Measurements from ENCODE around the gene NHS.

DNA sequence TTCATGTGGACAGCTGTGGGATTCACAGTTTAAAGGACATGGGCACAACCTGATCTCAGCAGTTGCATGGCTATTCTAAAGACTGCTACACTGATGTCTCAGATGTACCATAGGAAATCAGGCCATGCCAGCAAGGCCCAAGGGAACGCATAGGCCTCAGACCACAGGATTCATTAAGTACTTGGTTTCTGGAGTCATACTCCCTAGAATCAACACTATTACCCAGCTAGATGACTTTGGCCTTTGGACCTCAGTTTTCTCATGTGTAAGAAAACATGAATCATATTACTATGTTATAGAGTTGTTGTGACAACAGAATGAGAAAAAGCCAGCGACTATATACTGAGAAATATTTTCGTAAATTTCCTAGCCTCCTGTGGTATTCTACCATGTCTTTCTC lies 67.9 kb downstream of the NHS start:
- TF ChIP-seq, protein P1, sequence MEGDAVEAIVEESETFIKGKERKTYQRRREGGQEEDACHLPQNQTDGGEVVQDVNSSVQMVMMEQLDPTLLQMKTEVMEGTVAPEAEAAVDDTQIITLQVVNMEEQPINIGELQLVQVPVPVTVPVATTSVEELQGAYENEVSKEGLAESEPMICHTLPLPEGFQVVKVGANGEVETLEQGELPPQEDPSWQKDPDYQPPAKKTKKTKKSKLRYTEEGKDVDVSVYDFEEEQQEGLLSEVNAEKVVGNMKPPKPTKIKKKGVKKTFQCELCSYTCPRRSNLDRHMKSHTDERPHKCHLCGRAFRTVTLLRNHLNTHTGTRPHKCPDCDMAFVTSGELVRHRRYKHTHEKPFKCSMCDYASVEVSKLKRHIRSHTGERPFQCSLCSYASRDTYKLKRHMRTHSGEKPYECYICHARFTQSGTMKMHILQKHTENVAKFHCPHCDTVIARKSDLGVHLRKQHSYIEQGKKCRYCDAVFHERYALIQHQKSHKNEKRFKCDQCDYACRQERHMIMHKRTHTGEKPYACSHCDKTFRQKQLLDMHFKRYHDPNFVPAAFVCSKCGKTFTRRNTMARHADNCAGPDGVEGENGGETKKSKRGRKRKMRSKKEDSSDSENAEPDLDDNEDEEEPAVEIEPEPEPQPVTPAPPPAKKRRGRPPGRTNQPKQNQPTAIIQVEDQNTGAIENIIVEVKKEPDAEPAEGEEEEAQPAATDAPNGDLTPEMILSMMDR (IDR thresholded peaks at IDR 0.05) = no peak
- TF ChIP-seq POLR2A (IDR thresholded peaks at IDR 0.05) = no peak
